M059J (cell line): ENCODE data around the gene ZC2HC1B. TPM values are rescaled to one million over a fixed set of nuclear protein-coding genes. Genes with fewer than 3 reads are reported as not detected.
"Not testable (repeated sequence)": the region's sequence is repeated elsewhere in the genome, so short reads cannot be mapped to it uniquely, and the experiment has no call there.

ENCODE experiments used
- DNase-seq: peaks from one replicate; pipeline ENCODE4 v3.0.0-alpha.2; 2012; ENCODE audit warnings: low read depth
- total RNA-seq: library from RNA; depleted of rRNA; stranded (reverse); fragments of >200 nt; shearing (Covaris generic); gene quantifications from 2 replicates; pipeline ENCODE4 v1.2.3, GENCODE V29; 2014

The ZC2HC1B gene
- total RNA-seq, 1 experiment from 2014 or later: not detected

GRCh38 chr6:143868808-143869207, 4.5 kb downstream of the ZC2HC1B start:
- not testable (repeated sequence) for DNase-seq

- not testable (repeated sequence) for DNase-seq
Measured at GRCh38 chr6:143871202-143871730, 7.0 kb downstream of the ZC2HC1B start.

- peak; percentile 35 for DNase-seq
Measured at GRCh38 chr6:143872201-143872600, 7.9 kb downstream of the ZC2HC1B start.

GRCh38 chr6:143873600-143873999, 9.3 kb downstream of the ZC2HC1B start:
- DNase-seq: not testable (repeated sequence)

GRCh38 chr6:143874503-143874902, 10.2 kb downstream of the ZC2HC1B start:
- not testable (repeated sequence) for DNase-seq

- DNase-seq: peak; percentile 28
Measured at GRCh38 chr6:143877584-143878271, 13.5 kb downstream of the ZC2HC1B start.

- DNase-seq: peak; percentile 55
Measured at GRCh38 chr6:143878272-143878760, 14.0 kb downstream of the ZC2HC1B start.

- DNase-seq: no peak
Measured at GRCh38 chr6:143880412-143880811, 16.1 kb downstream of the ZC2HC1B start.

GRCh38 chr6:143882401-143882930, 18.2 kb downstream of the ZC2HC1B start:
- DNase-seq: no peak

- DNase-seq: no peak
Measured at GRCh38 chr6:143884216-143884900, 20.1 kb downstream of the ZC2HC1B start.

GRCh38 chr6:143885116-143885515, 20.8 kb downstream of the ZC2HC1B start:
- no peak for DNase-seq

GRCh38 chr6:143894655-143895054, 30.4 kb downstream of the ZC2HC1B start:
- DNase-seq: no peak

GRCh38 chr6:143896126-143896860, 32.0 kb downstream of the ZC2HC1B start:
- DNase-seq: peak; percentile 30

- DNase-seq: no peak
Measured at GRCh38 chr6:143900358-143900757, 36.1 kb downstream of the ZC2HC1B start.

- DNase-seq: no peak
Measured at GRCh38 chr6:143901885-143902750, 37.8 kb downstream of the ZC2HC1B start.

- DNase-seq: no peak
Measured at GRCh38 chr6:143902827-143903226, 38.6 kb downstream of the ZC2HC1B start.

- no peak for DNase-seq
Measured at GRCh38 chr6:143911028-143911427, 46.8 kb downstream of the ZC2HC1B start.

- DNase-seq: no peak
Measured at GRCh38 chr6:143912671-143913070, 48.4 kb downstream of the ZC2HC1B start.

GRCh38 chr6:143917026-143917425, 52.8 kb downstream of the ZC2HC1B start:
- DNase-seq: not testable (repeated sequence)

GRCh38 chr6:143928853-143929252, 64.6 kb downstream of the ZC2HC1B start:
- DNase-seq: no peak

- DNase-seq: no peak
Measured at GRCh38 chr6:143929975-143930374, 65.7 kb downstream of the ZC2HC1B start.
